CD14-positive monocyte (primary cell): Measurements from ENCODE around the gene FAAP24. TPM values are rescaled to one million over a fixed set of nuclear protein-coding genes. Genes with fewer than 3 reads are reported as not detected.

Experiments used
- DNase-seq, 3 donors: peaks; one replicate each; pipeline ENCODE4 v3.0.0-alpha.2; 2011 to 2022
- H2AFZ ChIP-seq: 2 replicates; pipeline ENCODE4 v1.6.0; 2012; ENCODE audit warnings: mild to moderate bottlenecking, low read depth, low read length, inconsistent platforms; ENCODE audit not compliant: insufficient read depth, poor library complexity, severe bottlenecking
- H3K27ac ChIP-seq, 2 donors: 1 replicate in 1 of 2; 2 replicates in 1 of 2; pipeline ENCODE4 v1.5.1; 2012 to 2013; ENCODE audit warnings: low read length in 2 of 2, control low read depth in 1 of 2, inconsistent platforms in 1 of 2, low read depth in 1 of 2, mild to moderate bottlenecking in 1 of 2
- H3K27me3 ChIP-seq, 2 donors: one replicate each; pipeline versions ENCODE4 v1.6.0 to v1.6.1; 2011 to 2013; ENCODE audit warnings: low read length in 2 of 2; ENCODE audit not compliant: control insufficient read depth in 2 of 2, insufficient read depth in 2 of 2
- H3K36me3 ChIP-seq, 2 donors: replicated peaks in 1 of 2; 1 replicate in 1 of 2; 2 replicates in 1 of 2; pipeline versions ENCODE4 v1.5.1 to v1.6.1; 2012 to 2013; ENCODE audit warnings: low read length in 2 of 2, control low read depth in 1 of 2, inconsistent platforms in 1 of 2, mild to moderate bottlenecking in 1 of 2; ENCODE audit not compliant: insufficient read depth in 2 of 2, control insufficient read depth in 1 of 2
- H3K4me1 ChIP-seq, 2 donors: 1 replicate in 1 of 2; 2 replicates in 1 of 2; pipeline versions ENCODE4 v1.5.1 to v1.6.1; 2012 to 2013; ENCODE audit warnings: low read length in 2 of 2, control low read depth in 1 of 2, inconsistent platforms in 1 of 2, mild to moderate bottlenecking in 1 of 2, moderate library complexity in 1 of 2; ENCODE audit not compliant: insufficient read depth in 2 of 2, control insufficient read depth in 1 of 2
- H3K4me2 ChIP-seq: replicated peaks from 2 replicates; pipeline ENCODE3; 2012; ENCODE audit warnings: low read length, moderate library complexity, mild to moderate bottlenecking; ENCODE audit not compliant: poor library complexity, severe bottlenecking; ENCODE audit errors: extremely low read depth
- H3K4me3 ChIP-seq, 3 experiments: fragments of 200-600 bp in 1 of 3; sonication (generic) in 1 of 3; replicated peaks in 1 of 3; 1 replicate in 2 of 3; 2 replicates in 1 of 3; pipeline ENCODE4 v1.5.1; 2011 to 2013; ENCODE audit warnings: low read length in 3 of 3, mild to moderate bottlenecking in 3 of 3, control low read depth in 2 of 3, low read depth in 2 of 3, inconsistent platforms in 1 of 3, moderate library complexity in 1 of 3
- H3K79me2 ChIP-seq: 2 replicates; pipeline ENCODE4 v1.6.0; 2012; ENCODE audit warnings: mild to moderate bottlenecking, control low read depth, inconsistent platforms, low read length, moderate library complexity; ENCODE audit not compliant: insufficient read depth
- H3K9ac ChIP-seq: 2 replicates; pipeline ENCODE4 v1.6.0; 2017; ENCODE audit warnings: low read length, mild to moderate bottlenecking; ENCODE audit not compliant: insufficient read depth, poor library complexity, severe bottlenecking
- H3K9me3 ChIP-seq, 2 donors: replicated peaks in 1 of 2; 1 replicate in 1 of 2; 2 replicates in 1 of 2; pipeline versions ENCODE4 v1.5.1 to v1.6.1; 2012 to 2013; ENCODE audit warnings: low read length in 2 of 2, control low read depth in 1 of 2; ENCODE audit not compliant: control insufficient read depth in 1 of 2, insufficient read depth in 1 of 2
- H4K20me1 ChIP-seq: 2 replicates; pipeline ENCODE4 v1.6.0; 2012; ENCODE audit warnings: mild to moderate bottlenecking, low read length, control low read depth, moderate library complexity; ENCODE audit not compliant: insufficient read depth
- H3K27ac Mint-ChIP-seq, 7 donors: one replicate each; pipeline ENCODE4 v1.8.0; 2020; ENCODE audit warnings: mild to moderate bottlenecking in 7 of 7, mixed read lengths in 7 of 7, moderate library complexity in 6 of 7, inconsistent platforms in 2 of 7
- H3K27me3 Mint-ChIP-seq, 3 donors: one replicate each; pipeline ENCODE4 v1.8.0; 2021 to 2022; ENCODE audit warnings: low read depth in 3 of 3, mild to moderate bottlenecking in 3 of 3, mixed read lengths in 3 of 3, moderate library complexity in 3 of 3, inconsistent platforms in 1 of 3
- H3K36me3 Mint-ChIP-seq, 2 donors: one replicate each; pipeline ENCODE4 v1.8.0; 2020; ENCODE audit warnings: mixed read lengths in 2 of 2, inconsistent platforms in 1 of 2, mild to moderate bottlenecking in 1 of 2
- H3K4me1 Mint-ChIP-seq: one replicate; pipeline ENCODE4 v1.8.0; 2020; ENCODE audit warnings: mild to moderate bottlenecking, mixed read lengths
- H3K4me3 Mint-ChIP-seq, 2 donors: one replicate each; pipeline ENCODE4 v1.8.0; 2020; ENCODE audit warnings: mild to moderate bottlenecking in 2 of 2, mixed read lengths in 2 of 2, moderate library complexity in 1 of 2
- H3K9me3 Mint-ChIP-seq, 7 donors: one replicate each; pipeline ENCODE4 v1.8.0; 2020 to 2022; ENCODE audit warnings: mixed read lengths in 7 of 7, mild to moderate bottlenecking in 6 of 7, moderate library complexity in 6 of 7, inconsistent platforms in 2 of 7
- CTCF ChIP-seq: fragments of 200-600 bp; IDR thresholded peaks from one replicate; pipeline ENCODE4 v1.8.0; 2022; ENCODE audit warnings: antibody characterized with exemption, mild to moderate bottlenecking
- WGBS: methylation state at CpG from one replicate; pipeline ENCODE4 v1.1.5; 2013; ENCODE audit warnings: missing lambda C conversion rate; ENCODE audit not compliant: insufficient coverage; 5-methylcytosine and 5-hydroxymethylcytosine counted together
- intact Hi-C, 2 donors: fragments of 100-400 bp; cut with micrococcal nuclease; formaldehyde crosslinking; loops; one replicate each; pipeline versions ENCODE4 v1.15.0 to v1.15.1; 2023
- polyA plus RNA-seq, 3 donors: library from polyadenylated mRNA; depleted of rRNA in 1 of 3; unstranded in 2 of 3; stranded (reverse) in 1 of 3; fragments of 300-500 nt in 2 of 3; fragments of >200 nt in 1 of 3; fragmentation: Illumina TruSeq in 2 of 3; gene quantifications; 1 replicate in 2 of 3; 2 replicates in 1 of 3; pipeline ENCODE4 v1.2.3, GENCODE V29; 2012 to 2021

Gene FAAP24
- polyA plus RNA-seq, 3 donors: 0.61 to 4.2 (median 2.3) TPM

GRCh38 chr19:32997716-32998355 lies 25.8 kb downstream of the FAAP24 start:
- Histone ChIP-seq H3K9me3 (no peaks in the 10 kb centered on the region), H3K36me3 (no peaks in the 10 kb centered on the region), H3K4me3 (no peak overlapping the region), H2AFZ (no peak overlapping the region), H4K20me1 (no peaks in the 10 kb centered on the region), H3K79me2 (no peaks in the 10 kb centered on the region), H3K27ac (no peak overlapping the region), H3K27me3 (no peaks in the 10 kb centered on the region), H3K9ac (no peak overlapping the region), H3K4me2 (no peak overlapping the region), H3K4me1 (no peaks in the 10 kb centered on the region)
- H3K4me3 Mint-ChIP-seq: no peak overlapping the region
- WGBS: 91% methylated on average over 14 of the region's 14 CpGs
- H3K27ac Mint-ChIP-seq: no peak overlapping the region
- intact Hi-C loops: no loop called here
- no peak for TF ChIP-seq CTCF
- no peaks in the 10 kb centered on the region for H3K36me3 Mint-ChIP-seq
- H3K27me3 Mint-ChIP-seq: peaks cover 0 to 21% (median 2%) of the 10 kb centered on the region in 3 donors
- no peaks in the 10 kb centered on the region for H3K4me1 Mint-ChIP-seq
- DNase-seq: no peak
- peaks cover 0 to 2% (median 0%) of the 10 kb centered on the region in 7 donors for H3K9me3 Mint-ChIP-seq

DNA sequence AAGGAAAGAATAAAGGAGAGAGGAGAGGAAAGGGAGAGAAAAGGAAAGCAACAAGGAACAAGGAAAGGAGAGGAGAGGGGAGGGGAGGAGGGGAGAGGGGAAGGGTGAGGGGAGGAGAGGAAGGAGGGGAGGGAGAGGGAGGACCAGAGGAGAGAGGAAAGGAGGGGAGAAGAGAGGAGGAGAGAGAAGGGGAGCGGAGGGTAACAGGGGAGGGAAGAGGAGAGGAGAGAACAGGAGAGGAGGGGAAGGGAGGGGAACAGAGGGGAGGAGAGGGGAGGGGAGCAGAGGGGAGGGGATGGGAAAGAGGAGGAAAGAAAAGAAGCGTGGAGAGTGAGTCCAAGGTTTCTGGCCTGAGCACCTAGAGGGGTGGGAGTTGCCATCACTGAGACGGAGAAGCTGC lies 26.7 kb downstream of the FAAP24 start:
- DNase-seq: no peak
- H3K9me3 ChIP-seq: no peaks in the 10 kb centered on the region
- no peaks in the 10 kb centered on the region for H4K20me1 ChIP-seq
- H3K27ac Mint-ChIP-seq: no peak overlapping the region
- no peaks in the 10 kb centered on the region for H3K79me2 ChIP-seq
- peaks cover 0 to 21% (median 2%) of the 10 kb centered on the region in 3 donors for H3K27me3 Mint-ChIP-seq
- no peaks in the 10 kb centered on the region for H3K4me1 Mint-ChIP-seq
- no peaks in the 10 kb centered on the region for H3K4me1 ChIP-seq
- no peak overlapping the region for H3K4me2 ChIP-seq
- H3K4me3 ChIP-seq: no peak overlapping the region
- H2AFZ ChIP-seq: no peak overlapping the region
- no peak for TF ChIP-seq CTCF
- 89% methylated on average over 3 of the region's 3 CpGs for WGBS
- no peaks in the 10 kb centered on the region for H3K27me3 ChIP-seq
- no peak overlapping the region for H3K27ac ChIP-seq
- no peaks in the 10 kb centered on the region for H3K36me3 Mint-ChIP-seq
- no peak overlapping the region for H3K9ac ChIP-seq
- no peak overlapping the region for H3K4me3 Mint-ChIP-seq
- peaks cover 0 to 2% (median 0%) of the 10 kb centered on the region in 7 donors for H3K9me3 Mint-ChIP-seq
- no peaks in the 10 kb centered on the region for H3K36me3 ChIP-seq
- intact Hi-C loops: no loop called here
